Activated CD4-positive, alpha-beta T cell treated with anti-CD3 and anti-CD28 coated beads, Interleukin-2, amount 50 U/mL, for 4 hours (primary cell): Measurements from ENCODE around the gene NR1H2.
A peak's percentile ranks its signal among the peaks of the same experiment; 100 is the strongest.

Experiments
- DNase-seq, 2 experiments: peaks; one replicate each; pipeline ENCODE4 v3.0.0-alpha.2; 2020

The NR1H2 gene

DNA sequence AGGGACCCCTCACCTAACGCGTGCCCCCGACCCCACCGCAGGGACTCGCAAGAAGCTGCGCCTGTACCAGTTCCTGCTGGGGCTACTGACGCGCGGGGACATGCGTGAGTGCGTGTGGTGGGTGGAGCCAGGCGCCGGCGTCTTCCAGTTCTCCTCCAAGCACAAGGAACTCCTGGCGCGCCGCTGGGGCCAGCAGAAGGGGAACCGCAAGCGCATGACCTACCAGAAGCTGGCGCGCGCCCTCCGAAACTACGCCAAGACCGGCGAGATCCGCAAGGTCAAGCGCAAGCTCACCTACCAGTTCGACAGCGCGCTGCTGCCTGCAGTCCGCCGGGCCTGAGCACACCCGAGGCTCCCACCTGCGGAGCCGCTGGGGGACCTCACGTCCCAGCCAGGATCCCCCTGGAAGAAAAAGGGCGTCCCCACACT, 51.8 kb downstream of the NR1H2 start:
- peak; percentile 20 to 26 for DNase-seq

DNA sequence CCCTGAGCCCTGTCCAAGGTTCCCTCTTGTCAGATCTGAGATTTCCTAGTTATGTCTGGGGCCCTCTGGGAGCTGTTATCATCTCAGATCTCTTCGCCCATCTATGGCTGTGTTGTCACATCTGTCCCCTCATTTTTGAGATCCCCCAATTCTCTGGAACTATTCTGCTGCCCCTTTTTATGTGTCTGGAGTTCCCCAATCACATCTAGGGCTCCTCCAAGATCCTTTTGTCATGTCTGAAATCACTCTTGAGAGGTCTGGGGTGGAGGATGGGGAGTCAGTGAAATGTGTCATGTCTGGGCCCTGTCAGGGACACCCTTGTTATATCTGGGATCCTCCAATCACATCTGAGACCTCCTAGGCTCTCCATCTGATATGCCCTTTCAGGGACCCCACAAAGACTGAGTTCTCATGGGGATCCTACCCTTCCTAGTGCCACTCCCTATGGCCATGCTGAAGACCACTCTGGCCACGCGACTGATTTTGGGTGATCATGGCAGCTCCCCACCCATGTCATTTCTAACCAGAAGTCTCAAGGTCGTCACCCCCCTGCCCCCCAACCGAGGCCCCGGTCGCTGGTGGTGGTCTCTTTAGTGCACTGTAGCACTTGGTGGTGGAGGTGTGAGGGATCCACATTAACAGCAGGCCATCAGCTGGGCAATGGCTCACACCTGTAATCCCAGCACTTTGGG, 52.7 kb downstream of the NR1H2 start:
- no peak for DNase-seq

DNA sequence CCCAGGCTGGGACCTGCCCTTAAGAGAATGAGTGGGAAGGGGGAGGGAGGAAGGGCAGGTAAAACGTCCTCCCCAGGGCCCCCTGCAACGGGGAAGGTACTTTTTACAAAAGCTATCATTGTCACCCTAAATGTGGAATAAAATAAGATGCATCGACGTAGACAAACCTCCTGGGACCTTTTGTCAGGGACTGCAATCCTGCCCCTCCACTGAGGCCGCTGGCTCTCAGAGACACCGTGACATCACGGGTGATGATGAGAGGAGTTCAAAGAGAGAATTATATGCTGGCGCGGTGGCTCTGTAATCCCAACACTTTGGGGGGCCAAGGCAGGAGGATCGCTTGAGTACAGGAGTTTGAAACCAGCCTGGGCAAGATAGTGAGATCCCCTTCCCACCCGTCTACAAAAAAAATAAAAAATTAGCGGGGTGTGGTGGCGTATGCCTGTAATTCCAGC, 54.7 kb downstream of the NR1H2 start:
- no peak for DNase-seq

DNA sequence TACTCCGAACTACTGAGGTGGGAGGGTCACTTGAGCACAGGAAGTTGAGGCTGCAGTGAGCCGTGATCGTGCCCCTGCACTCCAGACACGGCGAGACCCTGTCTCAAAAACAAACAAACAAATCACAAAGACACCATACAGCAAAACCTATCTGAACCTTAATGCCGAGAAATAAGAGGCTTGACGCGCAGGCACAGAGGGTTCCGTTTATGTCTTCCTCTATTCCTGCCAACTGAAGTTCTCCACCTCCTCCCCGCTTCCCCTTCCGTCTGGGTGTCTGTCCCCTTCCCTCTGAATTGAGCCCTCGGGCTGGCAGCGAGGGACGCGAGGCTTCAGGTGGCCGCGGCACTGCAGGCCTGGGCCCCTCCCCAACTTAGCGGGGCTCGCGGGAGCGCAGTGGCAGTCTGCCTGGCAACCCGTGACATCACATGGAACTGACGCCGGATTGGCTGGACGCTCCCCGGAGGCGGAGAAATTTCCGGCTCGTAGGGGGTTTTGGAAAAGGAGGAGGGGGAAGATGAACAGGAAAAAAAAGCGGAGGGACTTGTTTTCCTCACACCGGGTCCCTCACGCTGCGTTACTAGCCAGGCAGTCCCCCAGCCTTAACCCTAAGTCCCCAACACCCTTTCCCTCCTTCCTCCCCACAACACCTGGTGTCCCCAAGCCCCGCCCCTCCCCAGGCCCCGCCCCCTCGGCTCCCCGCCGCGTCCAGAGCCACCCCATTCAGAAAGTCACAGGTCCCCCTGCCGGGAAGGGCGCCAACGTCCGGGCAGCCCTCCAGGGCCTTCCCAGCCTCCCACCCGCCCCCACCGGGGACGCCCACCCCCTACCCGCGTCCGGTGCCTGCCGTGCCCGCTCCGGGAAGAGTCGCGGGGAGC, 55.3 kb downstream of the NR1H2 start:
- peak; percentile 86 to 88 for DNase-seq

DNA sequence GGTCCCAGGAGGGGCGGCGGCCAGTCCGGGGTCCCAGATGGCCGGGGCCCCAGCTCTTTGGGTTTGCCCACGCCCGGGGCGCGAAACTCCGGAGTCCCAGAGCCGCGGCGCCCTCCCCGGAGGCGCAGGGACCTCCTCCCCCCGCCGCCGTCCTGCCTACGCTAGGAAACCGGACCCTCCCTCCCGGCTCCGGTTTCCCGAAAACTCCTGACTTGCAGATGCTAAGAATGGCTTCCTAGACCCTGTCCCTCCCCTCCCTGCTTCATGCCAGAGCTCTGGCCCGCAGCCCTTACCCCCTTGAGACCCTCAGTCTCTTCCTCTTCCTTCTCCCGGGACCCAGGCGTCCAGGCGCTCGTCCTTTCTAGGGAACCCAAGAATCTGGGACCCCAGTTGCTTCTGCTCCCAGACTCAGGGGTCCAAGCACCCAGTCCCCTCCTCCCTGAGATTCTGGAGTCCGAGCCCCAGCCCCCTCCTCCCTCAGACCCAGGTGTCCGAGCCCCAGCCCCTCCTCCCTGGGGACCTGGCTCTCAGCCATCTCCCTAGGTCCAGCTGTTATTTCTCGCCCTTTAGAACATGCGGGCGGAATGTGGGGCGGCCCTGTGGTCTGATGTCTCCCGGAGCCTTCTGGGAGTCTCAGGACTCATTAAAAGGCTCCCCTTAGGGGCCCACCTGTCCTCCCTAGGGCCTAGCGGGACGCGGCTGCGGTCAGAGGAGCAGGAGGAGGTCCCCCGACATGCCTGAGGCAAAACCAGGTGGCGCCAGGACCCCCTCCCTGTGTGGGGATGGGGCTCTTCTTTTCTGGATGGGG, 56.2 kb downstream of the NR1H2 start, which contains the start of gene MYBPC2:
MYBPC2 (plus strand) TSS at position 672 of the 808 bp plus-strand sequence; CDS start at position 734, 62 bp downstream.
- DNase-seq, result no peak
